HepG2 (cell line): ENCODE measurements around the gene C3orf38. TPM values are rescaled to one million over a fixed set of nuclear protein-coding genes. Genes with fewer than 3 reads are reported as not detected.

ENCODE experiments used
- ATAC-seq: fragments of 200-7000 bp; cut with Tn5 transposase; 3 replicates; pipeline ENCODE4 v1.9.1; 2020; ENCODE audit warnings: mild to moderate bottlenecking, moderate library complexity
- BruUV-seq: library from RNA; stranded (reverse); fragments of 400-500 nt; replicated peaks from 2 replicates; lab custom pipeline; 2021; lab: Mats Ljungman, UMichigan
- CTCF ChIA-PET: fragments of 300-600 bp; formaldehyde crosslinking; extraction: SDS; loops from one replicate; lab custom pipeline; 2021; ENCODE audit warnings: low total read pairs, inconsistent platforms, low intra/inter-chr PET ratio; lab: Yijun Ruan, JAX
- POLR2A ChIA-PET: fragments of 350-600 bp; sonication (Branson Sonifier 250); formaldehyde crosslinking; loops from one replicate; lab custom pipeline; 2020; ENCODE audit warnings: antibody characterized with exemption, inconsistent platforms; lab: Yijun Ruan, JAX
- DNase-seq: peaks from one replicate; pipeline ENCODE4 v3.0.0-alpha.2; 2015; ENCODE audit warnings: low spot score
- FAIRE-seq: peaks from 3 replicates; lab custom pipeline; 2011; peaks lifted over from hg19 to GRCh38; lab: Jason Lieb, UNC
- H2AFZ ChIP-seq: one replicate; pipeline ENCODE4 v1.6.1; 2011; ENCODE audit warnings: low read length, inconsistent platforms
- H3K27ac ChIP-seq: fragments of 300-600 bp; 3 replicates; pipeline ENCODE4 v1.8.0; 2011; ENCODE audit warnings: mixed run types, mild to moderate bottlenecking, mixed read lengths, low read length, inconsistent platforms; ENCODE audit not compliant: insufficient read depth; ENCODE audit errors: extremely low read length
- H3K27me3 ChIP-seq, 2 experiments: fragments of 200-600 bp in 1 of 2; 2 replicates in 1 of 2; 3 replicates in 1 of 2; pipeline versions ENCODE4 v1.6.0 to v1.8.0; 2011; ENCODE audit warnings: low read length in 2 of 2, mild to moderate bottlenecking in 2 of 2, moderate library complexity in 2 of 2, inconsistent platforms in 1 of 2; ENCODE audit not compliant: insufficient read depth in 2 of 2, control insufficient read depth in 1 of 2
- H3K36me3 ChIP-seq, 2 experiments: fragments of 200-600 bp in 1 of 2; replicated peaks in 1 of 2; 2 replicates in 1 of 2; 3 replicates in 1 of 2; pipeline versions ENCODE4 v1.5.1 to v1.8.0; 2011; ENCODE audit warnings: low read length in 2 of 2, inconsistent platforms in 1 of 2; ENCODE audit not compliant: insufficient read depth in 2 of 2, control insufficient read depth in 1 of 2
- H3K4me1 ChIP-seq: 2 replicates; pipeline ENCODE4 v1.5.1; 2012; ENCODE audit warnings: low read length, inconsistent platforms; ENCODE audit not compliant: insufficient read depth
- H3K4me2 ChIP-seq: 2 replicates; pipeline ENCODE4 v1.6.0; 2011; ENCODE audit warnings: low read depth, low read length, inconsistent platforms
- H3K4me3 ChIP-seq, 3 experiments: fragments of 200-600 bp in 1 of 3; sonication (generic), shearing (Covaris generic) in 1 of 3; replicated peaks in 1 of 3; 2 replicates each; pipeline ENCODE4 v1.5.1; 2011 to 2016; ENCODE audit warnings: low read length in 3 of 3, inconsistent platforms in 2 of 3, low read depth in 2 of 3, mild to moderate bottlenecking in 2 of 3, control low read depth in 1 of 3, mixed read lengths in 1 of 3; ENCODE audit not compliant: insufficient read depth in 1 of 3
- H3K79me2 ChIP-seq: one replicate; pipeline ENCODE4 v1.6.1; 2011; ENCODE audit warnings: low read length, inconsistent platforms; ENCODE audit not compliant: insufficient read depth
- H3K9ac ChIP-seq: 2 replicates; pipeline ENCODE4 v1.6.0; 2011; ENCODE audit warnings: mild to moderate bottlenecking, low read depth, low read length, inconsistent platforms; ENCODE audit not compliant: insufficient read depth
- H3K9me3 ChIP-seq: 2 replicates; pipeline ENCODE4 v1.5.1; 2012; ENCODE audit warnings: mild to moderate bottlenecking, low read length
- H4K20me1 ChIP-seq: 2 replicates; pipeline ENCODE4 v1.6.0; 2011; ENCODE audit warnings: inconsistent platforms, mild to moderate bottlenecking, low read length, moderate library complexity; ENCODE audit not compliant: insufficient read depth
- ARID3A ChIP-seq: IDR thresholded peaks from 2 replicates; pipeline ENCODE4 v1.6.1; 2012; ENCODE audit warnings: low read depth, low read length, improper control_type of control experiment
- ARNT ChIP-seq: fragments of 450-650 bp; IDR thresholded peaks from 2 replicates; pipeline ENCODE4 v1.6.1; 2017
- GPN1 ChIP-seq: sonication (generic); formaldehyde crosslinking; IDR thresholded peaks from 2 replicates; pipeline ENCODE4 v1.5.1; 2020; ENCODE audit warnings: missing genetic modification reagents, borderline replicate concordance
- HBP1 ChIP-seq: IDR thresholded peaks from 2 replicates; pipeline ENCODE4 v1.6.1; 2016; ENCODE audit warnings: low read depth, control low read depth
- HDAC2 ChIP-seq: sonication (generic); formaldehyde crosslinking; IDR thresholded peaks from 2 replicates; pipeline ENCODE4 v1.4.0; 2020; ENCODE audit warnings: missing genetic modification reagents
- HIVEP1 ChIP-seq: sonication (generic); formaldehyde crosslinking; IDR thresholded peaks from 2 replicates; pipeline ENCODE4 v1.4.0; 2020; ENCODE audit warnings: mild to moderate bottlenecking, missing genetic modification reagents
- HNRNPK ChIP-seq: fragments of 200-400 bp; formaldehyde crosslinking; IDR thresholded peaks from 2 replicates; pipeline ENCODE4 v1.6.1; 2018; ENCODE audit warnings: low read length, low read depth, moderate library complexity, mild to moderate bottlenecking; ENCODE audit not compliant: poor library complexity, severe bottlenecking
- HOXD1 ChIP-seq: sonication (generic); formaldehyde crosslinking; IDR thresholded peaks from 2 replicates; pipeline ENCODE4 v1.5.0; 2020; ENCODE audit warnings: missing genetic modification reagents
- IRF1 ChIP-seq: sonication (generic); formaldehyde crosslinking; IDR thresholded peaks from 2 replicates; pipeline ENCODE4 v1.4.0; 2020; ENCODE audit warnings: low read depth, mild to moderate bottlenecking, missing genetic modification reagents
- JUND ChIP-seq: sonication (generic); formaldehyde crosslinking; IDR thresholded peaks from 2 replicates; pipeline ENCODE4 v1.8.0; 2022; ENCODE audit warnings: mild to moderate bottlenecking, missing genetic modification reagents
- MZF1 ChIP-seq: sonication (generic); formaldehyde crosslinking; IDR thresholded peaks from 2 replicates; pipeline ENCODE4 v1.8.1; 2023; ENCODE audit warnings: mild to moderate bottlenecking, missing genetic modification reagents, borderline replicate concordance
- PHF5A ChIP-seq: IDR thresholded peaks from one replicate; pipeline ENCODE4 v1.6.1; 2018; ENCODE audit warnings: low read depth, missing genetic modification reagents; ENCODE audit not compliant: unreplicated experiment
- SALL1 ChIP-seq: sonication (generic); formaldehyde crosslinking; IDR thresholded peaks from 2 replicates; pipeline ENCODE4 v1.8.0; 2022; ENCODE audit warnings: mild to moderate bottlenecking, missing genetic modification reagents
- SRSF4 ChIP-seq: fragments of 200-400 bp; formaldehyde crosslinking; IDR thresholded peaks from one replicate; pipeline ENCODE4 v1.6.1; 2018; ENCODE audit warnings: mild to moderate bottlenecking, low read depth, low read length, moderate library complexity; ENCODE audit not compliant: poor library complexity, severe bottlenecking
- ZNF251 ChIP-seq: sonication (generic); formaldehyde crosslinking; IDR thresholded peaks from 2 replicates; pipeline ENCODE4 v1.9.0; 2021; ENCODE audit warnings: mild to moderate bottlenecking, missing genetic modification reagents
- ZNF33B ChIP-seq: sonication (generic); formaldehyde crosslinking; IDR thresholded peaks from 2 replicates; pipeline ENCODE4 v1.5.1; 2020; ENCODE audit warnings: mild to moderate bottlenecking, missing genetic modification reagents
- ZNF451 ChIP-seq: sonication (generic); formaldehyde crosslinking; IDR thresholded peaks from 2 replicates; pipeline ENCODE4 v1.5.0; 2020; ENCODE audit warnings: mild to moderate bottlenecking, missing genetic modification reagents
- ZNF761 ChIP-seq: sonication (generic); formaldehyde crosslinking; conservative IDR thresholded peaks from 2 replicates; pipeline ENCODE4 v1.4.0; 2020; ENCODE audit warnings: mild to moderate bottlenecking, missing genetic modification reagents
- ZNF775 ChIP-seq: sonication (generic); formaldehyde crosslinking; IDR thresholded peaks from 2 replicates; pipeline ENCODE4 v1.4.0; 2020; ENCODE audit warnings: missing genetic modification reagents, mild to moderate bottlenecking, moderate library complexity, borderline replicate concordance
- in situ Hi-C: cut with HindIII; loops from 2 replicates; pipeline ENCODE4 v1.10.0; 2017; ENCODE audit warnings: low pct_unique_long_range_greater_than_20kb; ENCODE audit not compliant: extremely low pct_ligation_motif_present
- intact Hi-C: fragments of 100-400 bp; cut with micrococcal nuclease; formaldehyde crosslinking; loops from one replicate; pipeline ENCODE4 v1.10.0; 2022; ENCODE audit not compliant: unreplicated experiment
- polyA plus RNA-seq, 8 experiments: library from polyadenylated mRNA; depleted of rRNA in 3 of 8; stranded (reverse) in 7 of 8; unstranded in 1 of 8; fragments of >200 nt; fragmentation: Illumina TruSeq in 4 of 8; extraction: Trizol in 4 of 8; gene quantifications; 2 replicates each; pipeline versions ENCODE4 v1.2.1 to v1.2.3, GENCODE V29; 2011 to 2016; ENCODE audit warnings: low read depth in 4 of 8, missing spikeins in 1 of 8, mixed read lengths in 1 of 8; ENCODE audit not compliant: insufficient read depth in 1 of 8
- total RNA-seq, 5 experiments: library from RNA; depleted of rRNA; stranded (reverse); fragments of >200 nt; fragmentation: Illumina TruSeq; extraction: Trizol; gene quantifications; 2 replicates each; pipeline ENCODE4 v1.2.3, GENCODE V29; 2016; ENCODE audit warnings: low read depth in 1 of 5

Gene C3orf38
- total and polyA plus RNA-seq, 2 of the 13 experiments (the other 11 are each of a cell fraction or from before 2014, with no cell fraction given) = 6.0 to 17.5 TPM

GRCh38 chr3:88101142-88101541 lies 48.6 kb upstream of the C3orf38 start (continued):
- TF ChIP-seq ZNF33B (CRISPR knock-in tag) = no peak
- no peak for TF ChIP-seq PHF5A (CRISPR knock-in tag)

- Histone ChIP-seq H3K36me3 (peaks cover 0 to 1% of the 10 kb centered on the region in 2 experiments; a peak in 1 of 5 replicates), H3K27me3 (no peaks in the 10 kb centered on the region), H3K4me2 (no peak overlapping the region), H2AFZ (no peak overlapping the region), H3K9me3 (no peaks in the 10 kb centered on the region), H3K27ac (no peak overlapping the region), H3K79me2 (no peaks in the 10 kb centered on the region), H4K20me1 (no peaks in the 10 kb centered on the region), H3K4me1 (no peaks in the 10 kb centered on the region), H3K9ac (no peak overlapping the region), H3K4me3 (no peak overlapping the region)
- in situ Hi-C loops = no loop called here
- FAIRE-seq = no peak
- POLR2A ChIA-PET = no interaction called here
- intact Hi-C loops = no loop called here
- TF ChIP-seq HOXD1 (CRISPR knock-in tag) = no peak
- TF ChIP-seq SRSF4 = no peak
- no peak for TF ChIP-seq IRF1 (CRISPR knock-in tag)
- no peak for TF ChIP-seq ZNF761 (CRISPR knock-in tag)
- TF ChIP-seq JUND (CRISPR knock-in tag) = no peak
- no peak for TF ChIP-seq ZNF451
- TF ChIP-seq ZNF775 = no peak
- no peak for TF ChIP-seq SALL1 (CRISPR knock-in tag)
- no peak for TF ChIP-seq HBP1
- TF ChIP-seq GPN1 (CRISPR knock-in tag) = no peak
- no peak for TF ChIP-seq HDAC2 (CRISPR knock-in tag)
- no peak for TF ChIP-seq ZNF251 (CRISPR knock-in tag)
- no peak for TF ChIP-seq HIVEP1
- no peak for TF ChIP-seq HNRNPK
- TF ChIP-seq MZF1 (CRISPR knock-in tag) = no peak
- TF ChIP-seq ARID3A = no peak
- TF ChIP-seq ARNT = no peak
- DNase-seq = no peak
- no TSS peak for BruUV-seq
- ATAC-seq = no peak
- CTCF ChIA-PET = no interaction called here
Observed at GRCh38 chr3:88105325-88105724, 44.4 kb upstream of the C3orf38 start.
